Neural cell (in vitro differentiated cells): ENCODE measurements around the gene SLC25A25.

Experiments used
- TAF1 ChIP-seq: IDR thresholded peaks from 2 replicates; pipeline ENCODE4 v1.6.1; 2012; ENCODE audit warnings: low read depth
- TF ChIP-seq, protein P1 (sequence below): fragments of 450-650 bp; IDR thresholded peaks from 2 replicates; pipeline ENCODE4 v1.5.1; 2014; ENCODE audit warnings: antibody characterized with exemption, mild to moderate bottlenecking, moderate library complexity; ENCODE audit not compliant: poor library complexity, severe bottlenecking

DNA sequence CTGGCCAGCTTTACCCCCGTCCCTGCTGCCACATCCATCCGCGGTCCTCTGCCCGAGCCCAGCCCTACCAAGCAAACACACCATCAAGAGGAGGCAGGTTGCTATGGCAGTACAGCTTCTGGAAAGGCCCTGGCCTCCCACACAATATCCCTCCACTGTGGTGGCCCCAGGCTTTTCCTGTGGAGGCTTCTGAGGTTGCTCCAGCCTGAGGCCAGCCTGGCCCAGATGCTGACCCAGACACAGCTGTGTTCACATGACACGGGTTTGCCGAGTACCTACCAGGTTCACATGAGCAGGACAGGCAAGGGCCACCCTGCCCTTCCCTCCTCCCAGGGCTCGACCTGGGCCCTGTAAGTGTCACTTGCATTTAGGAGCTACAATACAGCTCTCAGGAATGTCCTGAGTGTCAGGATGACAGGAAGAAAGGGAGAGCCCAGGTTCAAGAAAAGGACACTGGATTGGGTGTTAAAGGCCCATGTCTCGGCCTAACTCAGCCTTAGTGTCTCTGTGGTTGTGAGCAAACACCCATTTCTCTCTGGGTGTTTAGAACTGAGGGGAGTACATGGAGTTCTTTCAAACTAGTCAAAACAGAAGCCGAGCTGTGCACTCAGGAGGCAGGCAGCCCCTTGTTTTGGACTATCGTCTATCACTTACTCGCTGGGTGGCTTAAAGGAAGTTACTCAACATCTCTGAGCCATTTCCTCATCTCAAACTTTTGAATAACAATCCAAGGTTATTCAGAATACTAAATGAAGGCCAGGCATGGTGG is 41.1 kb upstream of the SLC25A25 start:
- no peak for TF ChIP-seq TAF1
- TF ChIP-seq, protein P1, sequence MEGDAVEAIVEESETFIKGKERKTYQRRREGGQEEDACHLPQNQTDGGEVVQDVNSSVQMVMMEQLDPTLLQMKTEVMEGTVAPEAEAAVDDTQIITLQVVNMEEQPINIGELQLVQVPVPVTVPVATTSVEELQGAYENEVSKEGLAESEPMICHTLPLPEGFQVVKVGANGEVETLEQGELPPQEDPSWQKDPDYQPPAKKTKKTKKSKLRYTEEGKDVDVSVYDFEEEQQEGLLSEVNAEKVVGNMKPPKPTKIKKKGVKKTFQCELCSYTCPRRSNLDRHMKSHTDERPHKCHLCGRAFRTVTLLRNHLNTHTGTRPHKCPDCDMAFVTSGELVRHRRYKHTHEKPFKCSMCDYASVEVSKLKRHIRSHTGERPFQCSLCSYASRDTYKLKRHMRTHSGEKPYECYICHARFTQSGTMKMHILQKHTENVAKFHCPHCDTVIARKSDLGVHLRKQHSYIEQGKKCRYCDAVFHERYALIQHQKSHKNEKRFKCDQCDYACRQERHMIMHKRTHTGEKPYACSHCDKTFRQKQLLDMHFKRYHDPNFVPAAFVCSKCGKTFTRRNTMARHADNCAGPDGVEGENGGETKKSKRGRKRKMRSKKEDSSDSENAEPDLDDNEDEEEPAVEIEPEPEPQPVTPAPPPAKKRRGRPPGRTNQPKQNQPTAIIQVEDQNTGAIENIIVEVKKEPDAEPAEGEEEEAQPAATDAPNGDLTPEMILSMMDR = no peak
